HFFc6 (cell line): ENCODE measurements around the gene RPS6KA5. TPM values are rescaled to one million over a fixed set of nuclear protein-coding genes. Genes with fewer than 3 reads are reported as not detected.
"Not testable (repeated sequence)": the region's sequence is repeated elsewhere in the genome, so short reads cannot be mapped to it uniquely, and the experiment has no call there.

ENCODE experiments used
- DNase-seq: peaks from one replicate; pipeline ENCODE4 v3.0.0-alpha.2; 2018
- H3K27ac Mint-ChIP-seq: 2 replicates; pipeline ENCODE4 v1.8.0; 2020; ENCODE audit warnings: mild to moderate bottlenecking, mixed read lengths
- H3K27me3 Mint-ChIP-seq: 2 replicates; pipeline ENCODE4 v1.8.0; 2021; ENCODE audit warnings: mild to moderate bottlenecking, moderate library complexity, mixed read lengths; ENCODE audit not compliant: insufficient read depth
- H3K36me3 Mint-ChIP-seq: 2 replicates; pipeline ENCODE4 v1.8.0; 2021; ENCODE audit warnings: low read depth, mixed read lengths
- H3K4me1 Mint-ChIP-seq: 2 replicates; pipeline ENCODE4 v1.8.0; 2020; ENCODE audit warnings: low read depth, mixed read lengths
- H3K4me3 Mint-ChIP-seq: 2 replicates; pipeline ENCODE4 v1.8.0; 2020; ENCODE audit warnings: mild to moderate bottlenecking, moderate library complexity, mixed read lengths
- H3K9me3 Mint-ChIP-seq: 2 replicates; pipeline ENCODE4 v1.8.0; 2020; ENCODE audit warnings: mild to moderate bottlenecking, mixed read lengths
- CTCF ChIP-seq: fragments of 200-600 bp; sonication (generic); IDR thresholded peaks from 2 replicates; pipeline ENCODE4 v1.5.0; 2021; ENCODE audit warnings: antibody characterized with exemption, mild to moderate bottlenecking
- total RNA-seq, 6 experiments: library from RNA; stranded (reverse); fragmentation: NEBNext Ultra II Directional; extraction: Animal tissue kit (Norgen Biotek cat#: 25700); gene quantifications; 2 replicates in 1 of 6; 3 replicates in 5 of 6; pipeline ENCODE4 v1.2.3, GENCODE V29; 2021

The RPS6KA5 gene
- total RNA-seq, 6 experiments from 2014 or later = 0.36 to 0.91 (median 0.48) TPM

- H3K4me1 Mint-ChIP-seq = no peaks in the 10 kb centered on the region
- no peak overlapping the region for H3K27ac Mint-ChIP-seq
- no peak for TF ChIP-seq CTCF
- no peak overlapping the region for H3K4me3 Mint-ChIP-seq
- peaks cover 2% of the 10 kb centered on the region for H3K27me3 Mint-ChIP-seq
- peaks cover 16% of the 10 kb centered on the region for H3K9me3 Mint-ChIP-seq
- DNase-seq = no peak
- peaks cover 7% of the 10 kb centered on the region for H3K36me3 Mint-ChIP-seq
These were observed 117.1 kb downstream of the RPS6KA5 start for GRCh38 chr14:90943367-90943766.

- Mint-ChIP-seq H3K9me3 (peaks cover 23% of the 10 kb centered on the region), H3K4me1 (no peaks in the 10 kb centered on the region), H3K27ac (no peak overlapping the region), H3K4me3 (no peak overlapping the region), H3K36me3 (peaks cover 7% of the 10 kb centered on the region), H3K27me3 (peaks cover 2% of the 10 kb centered on the region)
- no peak for TF ChIP-seq CTCF
- no peak for DNase-seq
These were observed 117.9 kb downstream of the RPS6KA5 start for GRCh38 chr14:90942511-90942910.

- Mint-ChIP-seq H3K9me3 (peaks cover 28% of the 10 kb centered on the region), H3K36me3 (peaks cover 7% of the 10 kb centered on the region), H3K27me3 (peaks cover 7% of the 10 kb centered on the region), H3K27ac (no peak overlapping the region), H3K4me3 (no peak overlapping the region), H3K4me1 (no peaks in the 10 kb centered on the region)
- no peak for TF ChIP-seq CTCF
- DNase-seq = no peak
These were observed 118.7 kb downstream of the RPS6KA5 start for GRCh38 chr14:90941706-90942105.

- TF ChIP-seq CTCF = no peak
- H3K36me3 Mint-ChIP-seq = peaks cover 7% of the 10 kb centered on the region
These were observed 120.0 kb downstream of the RPS6KA5 start for GRCh38 chr14:90940318-90940962.

GRCh38 chr14:90939252-90939795, 121.1 kb downstream of the RPS6KA5 start:
- H3K9me3 Mint-ChIP-seq = peaks cover 28% of the 10 kb centered on the region
- not testable (repeated sequence) for H3K27me3 Mint-ChIP-seq, H3K4me3 Mint-ChIP-seq, DNase-seq, H3K36me3 Mint-ChIP-seq, H3K4me1 Mint-ChIP-seq, H3K27ac Mint-ChIP-seq

More at GRCh38 chr14:90940318-90940962, 120.0 kb downstream of the RPS6KA5 start:
- no peak overlapping the region for H3K4me3 Mint-ChIP-seq
- no peaks in the 10 kb centered on the region for H3K4me1 Mint-ChIP-seq
- peaks cover 28% of the 10 kb centered on the region for H3K9me3 Mint-ChIP-seq
- no peak overlapping the region for H3K27ac Mint-ChIP-seq
- H3K27me3 Mint-ChIP-seq = peaks cover 5% of the 10 kb centered on the region
- DNase-seq = no peak

- no peak for TF ChIP-seq CTCF
- H3K9me3 Mint-ChIP-seq = peaks cover 28% of the 10 kb centered on the region
- H3K36me3 Mint-ChIP-seq = peaks cover 7% of the 10 kb centered on the region
- no peak overlapping the region for H3K27ac Mint-ChIP-seq
- H3K4me3 Mint-ChIP-seq = no peak overlapping the region
- no peaks in the 10 kb centered on the region for H3K4me1 Mint-ChIP-seq
- H3K27me3 Mint-ChIP-seq = peaks cover 5% of the 10 kb centered on the region
- no peak for DNase-seq
These were observed 121.8 kb downstream of the RPS6KA5 start for GRCh38 chr14:90938615-90939014.
